K562 (cell line): ENCODE results near the gene TEX48. TPM values are rescaled to one million over a fixed set of nuclear protein-coding genes. Genes with fewer than 3 reads are reported as not detected.

Source experiments
- ATAC-seq: fragments of 200-7000 bp; cut with Tn5 transposase; 3 replicates; pipeline ENCODE4 v1.9.1; 2020; ENCODE audit warnings: moderate library complexity
- BruUV-seq: library from RNA; stranded (reverse); fragments of 400-500 nt; replicated peaks from 2 replicates; lab custom pipeline; 2021; lab: Mats Ljungman, UMichigan
- CTCF ChIA-PET: fragments of 300-600 bp; formaldehyde crosslinking; extraction: SDS; loops from one replicate; lab custom pipeline; 2021; ENCODE audit warnings: low intra/inter-chr PET ratio; lab: Yijun Ruan, JAX
- POLR2A ChIA-PET: fragments of 300-600, 350-650 bp; sonication (Branson Sonifier 250); formaldehyde crosslinking; extraction: SDS; loops from one replicate; lab custom pipeline; 2021; ENCODE audit warnings: antibody characterized with exemption, inconsistent platforms; lab: Yijun Ruan, JAX
- DNase-seq, 4 experiments: peaks; one replicate each; pipeline versions ENCODE4 v3.0.0 to v3.0.0-alpha.2; 2011 to 2018; ENCODE audit warnings: low spot score in 3 of 4, mixed read lengths in 3 of 4; ENCODE audit errors: extremely low read depth in 1 of 4
- FAIRE-seq: peaks from 2 replicates; lab custom pipeline; 2011; peaks lifted over from hg19 to GRCh38; lab: Jason Lieb, UNC
- H2AFZ ChIP-seq: 2 replicates; pipeline ENCODE4 v1.6.0; 2011; ENCODE audit warnings: low read depth, low read length, control low read depth, inconsistent platforms
- H3K27ac ChIP-seq: fragments of 200-600 bp; 3 replicates; pipeline ENCODE4 v1.8.0; 2011; ENCODE audit warnings: low read depth, mild to moderate bottlenecking, control low read depth, inconsistent platforms, low read length, moderate library complexity, mixed read lengths; ENCODE audit errors: extremely low read depth
- H3K27me3 ChIP-seq, 2 experiments: fragments of 300-600 bp in 1 of 2; 2 replicates in 1 of 2; 3 replicates in 1 of 2; pipeline versions ENCODE4 v1.6.0 to v1.8.0; 2011; ENCODE audit warnings: inconsistent platforms in 2 of 2, low read length in 2 of 2, mild to moderate bottlenecking in 1 of 2, mixed read lengths in 1 of 2, moderate library complexity in 1 of 2; ENCODE audit not compliant: control insufficient read depth in 2 of 2, insufficient read depth in 2 of 2
- H3K36me3 ChIP-seq: fragments of 300-600 bp; 3 replicates; pipeline ENCODE4 v1.8.0; 2011; ENCODE audit warnings: mild to moderate bottlenecking, low read length, inconsistent platforms; ENCODE audit not compliant: control insufficient read depth, insufficient read depth
- H3K4me1 ChIP-seq, 2 experiments: fragments of 200-600 bp in 1 of 2; replicated peaks in 1 of 2; 2 replicates in 1 of 2; 3 replicates in 1 of 2; pipeline versions ENCODE4 v1.5.1 to v1.8.0; 2011; ENCODE audit warnings: inconsistent platforms in 2 of 2, low read length in 2 of 2, mild to moderate bottlenecking in 1 of 2, mixed read lengths in 1 of 2, moderate library complexity in 1 of 2; ENCODE audit not compliant: control insufficient read depth in 2 of 2, insufficient read depth in 2 of 2
- H3K4me2 ChIP-seq: 2 replicates; pipeline ENCODE4 v1.6.1; 2011; ENCODE audit warnings: low read length, control low read depth, inconsistent platforms, mixed read lengths; ENCODE audit not compliant: insufficient read depth
- H3K4me3 ChIP-seq: fragments of 200-600 bp; sonication (generic), shearing (Covaris generic); 2 replicates; pipeline ENCODE4 v1.5.1; 2016; ENCODE audit warnings: control low read depth, inconsistent platforms
- H3K79me2 ChIP-seq: fragments of 200-600 bp; 3 replicates; pipeline ENCODE4 v1.8.0; 2011; ENCODE audit warnings: low read length, inconsistent platforms; ENCODE audit not compliant: control insufficient read depth, insufficient read depth
- H3K9ac ChIP-seq, 2 experiments: 2 replicates each; pipeline versions ENCODE4 v1.6.0 to v1.6.1; 2011; ENCODE audit warnings: low read depth in 2 of 2, low read length in 2 of 2, control low read depth in 1 of 2, inconsistent platforms in 1 of 2, mild to moderate bottlenecking in 1 of 2, mixed read lengths in 1 of 2; ENCODE audit not compliant: insufficient read depth in 1 of 2
- H3K9me1 ChIP-seq: one replicate; pipeline ENCODE4 v1.6.0; 2011; ENCODE audit warnings: inconsistent platforms, mild to moderate bottlenecking, low read length, moderate library complexity; ENCODE audit not compliant: control insufficient read depth, insufficient read depth
- H3K9me3 ChIP-seq: replicated peaks from 2 replicates; pipeline ENCODE4 v1.5.1; 2011; ENCODE audit warnings: low read depth, low read length, inconsistent platforms; ENCODE audit not compliant: control insufficient read depth, insufficient read depth
- H4K20me1 ChIP-seq: replicated peaks from 2 replicates; pipeline ENCODE4 v1.6.1; 2011; ENCODE audit warnings: low read length, inconsistent platforms, mixed read lengths; ENCODE audit not compliant: control insufficient read depth, insufficient read depth
- FOXJ3 ChIP-seq: sonication (generic); formaldehyde crosslinking; IDR thresholded peaks from 2 replicates; pipeline ENCODE4 v1.4.0; 2020; ENCODE audit warnings: mild to moderate bottlenecking, missing genetic modification reagents
- NR1H2 ChIP-seq: sonication (generic); formaldehyde crosslinking; IDR thresholded peaks from 2 replicates; pipeline ENCODE4 v1.4.0; 2020; ENCODE audit warnings: mild to moderate bottlenecking, missing genetic modification reagents
- POLR3A ChIP-seq: IDR thresholded peaks from 2 replicates; pipeline ENCODE4 v1.6.1; 2011; ENCODE audit warnings: borderline replicate concordance, mild to moderate bottlenecking, moderate library complexity; ENCODE audit not compliant: insufficient read length, insufficient read depth; ENCODE audit errors: extremely low read depth
- RFX5 ChIP-seq: IDR thresholded peaks from 2 replicates; pipeline ENCODE4 v1.6.1; 2011; ENCODE audit warnings: low read depth, mild to moderate bottlenecking, improper control_type of control experiment, low read length
- SIN3A ChIP-seq, 2 experiments: fragments of 150-350 bp in 1 of 2; IDR thresholded peaks; 2 replicates each; pipeline ENCODE4 v1.6.1; 2011 to 2016; ENCODE audit warnings: borderline replicate concordance in 2 of 2, low read depth in 2 of 2, low read length in 2 of 2, mild to moderate bottlenecking in 2 of 2, moderate library complexity in 2 of 2; ENCODE audit not compliant: control insufficient read depth in 1 of 2
- XRCC5 ChIP-seq: fragments of 200-400 bp; formaldehyde crosslinking; IDR thresholded peaks from 2 replicates; pipeline ENCODE4 v1.6.1; 2017; ENCODE audit warnings: low read depth, mild to moderate bottlenecking, low read length
- ZNF175 ChIP-seq: fragments of 200-800 bp; sonication (Bioruptor generic); IDR thresholded peaks from 2 replicates; pipeline ENCODE4 v1.6.1; 2016; ENCODE audit warnings: low read depth, mild to moderate bottlenecking, missing genetic modification characterization, missing compliant biosample characterization
- ZNF224 ChIP-seq: sonication (generic); formaldehyde crosslinking; IDR thresholded peaks from 2 replicates; pipeline ENCODE4 v1.8.0; 2022; ENCODE audit warnings: mild to moderate bottlenecking, missing genetic modification reagents
- ZNF431 ChIP-seq: sonication (generic); formaldehyde crosslinking; IDR thresholded peaks from 2 replicates; pipeline ENCODE4 v1.8.0; 2022; ENCODE audit warnings: mild to moderate bottlenecking, missing genetic modification reagents
- ZNF444 ChIP-seq: fragments of 250-450 bp; sonication (Bioruptor Pico); IDR thresholded peaks from 2 replicates; pipeline ENCODE4 v1.4.0; 2020; ENCODE audit warnings: mild to moderate bottlenecking, moderate library complexity
- WGBS: fragments of 100-300 bp; shearing (Covaris generic); methylation state at CpG from one replicate; pipeline ENCODE4 v1.1.6; 2016; ENCODE audit warnings: low coverage, mixed read lengths; ENCODE audit not compliant: insufficient coverage; ENCODE audit errors: missing lambda C conversion rate; 5-methylcytosine and 5-hydroxymethylcytosine counted together
- in situ Hi-C: fragments of 300-500 bp; cut with MboI; formaldehyde crosslinking; loops from 4 replicates; pipeline ENCODE4 v1.15.0; 2018; ENCODE audit warnings: inconsistent platforms, mixed read lengths
- intact Hi-C: fragments of 100-400 bp; cut with micrococcal nuclease; formaldehyde crosslinking; loops from 2 replicates; pipeline ENCODE4 v1.14.2; 2022
- polyA plus RNA-seq, 8 experiments: library from polyadenylated mRNA; depleted of rRNA in 4 of 8; stranded (reverse) in 5 of 8; unstranded in 3 of 8; fragments of >200 nt; fragmentation: Nextera tagmentation in 2 of 8; fragmentation: Illumina TruSeq in 1 of 8; extraction: Ambion mirVana in 2 of 8; extraction: Trizol in 1 of 8; gene quantifications; 2 replicates each; pipeline versions ENCODE4 v1.2.1 to v1.2.3, GENCODE V29; 2011 to 2014; ENCODE audit warnings: inconsistent platforms in 1 of 8, missing spikeins in 1 of 8
- total RNA-seq, 7 experiments: library from RNA; depleted of rRNA in 6 of 7; stranded (reverse); fragments of >200 nt in 6 of 7; fragmentation: Illumina TruSeq in 2 of 7; extraction: Trizol in 2 of 7; gene quantifications; 2 replicates each; pipeline versions ENCODE4 v1.2.1 to v1.2.3, GENCODE V29; 2011 to 2021; ENCODE audit warnings: low replicate concordance in 1 of 7
- TF ChIP-seq, protein P1 (sequence below): fragments of 450-650 bp; IDR thresholded peaks from 2 replicates; pipeline ENCODE4 v1.6.1; 2016; ENCODE audit warnings: antibody characterized with exemption
- TF ChIP-seq, protein P2 (sequence below): IDR thresholded peaks from 2 replicates; pipeline ENCODE4 v1.6.1; 2011; ENCODE audit warnings: borderline replicate concordance, low read depth, mild to moderate bottlenecking, moderate library complexity, low read length; ENCODE audit not compliant: insufficient read depth, poor library complexity, severe bottlenecking

Gene TEX48
- total and polyA plus RNA-seq, 9 of the 15 experiments (the other 6 are each of a cell fraction or from before 2014, with no cell fraction given): not detected

DNA sequence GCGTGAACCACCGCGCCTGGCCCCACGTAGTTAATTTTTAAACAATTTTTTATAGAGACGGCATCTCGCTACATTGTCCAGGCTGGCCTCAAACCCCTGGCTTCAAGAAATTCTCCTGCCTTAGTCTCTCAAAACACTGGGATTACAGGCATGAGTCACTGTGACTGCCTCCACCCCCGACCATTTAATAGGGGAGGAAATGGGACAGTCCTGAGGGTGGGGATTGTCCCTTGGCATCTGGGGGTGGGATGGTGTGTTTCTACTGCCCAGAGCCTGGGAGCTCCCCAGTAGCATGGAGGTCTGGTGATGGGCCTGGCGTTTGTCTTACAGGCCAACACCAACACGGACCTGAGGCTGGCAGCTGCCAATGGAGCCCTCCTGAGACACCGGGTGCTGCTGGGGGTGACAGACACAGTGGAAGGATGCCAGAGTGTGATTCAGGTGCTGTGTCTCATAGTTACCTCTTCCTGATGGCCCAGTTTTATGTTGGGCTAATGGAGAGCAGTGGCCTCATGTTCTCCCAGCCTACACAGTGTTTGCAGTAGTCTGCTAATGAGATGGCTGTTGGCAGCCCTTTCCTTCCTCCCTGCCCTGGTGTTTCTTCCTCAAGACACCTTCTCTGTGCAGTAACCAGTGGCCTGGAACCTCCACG, 48.4 kb downstream of the TEX48 start:
- CTCF ChIA-PET: no interaction called here
- H2AFZ ChIP-seq: no peak overlapping the region
- ATAC-seq (no peak), FAIRE-seq (no peak), DNase-seq (no peak)
- H3K27me3 ChIP-seq: no peaks in the 10 kb centered on the region
- H3K79me2 ChIP-seq: no peaks in the 10 kb centered on the region
- no peaks in the 10 kb centered on the region; a peak in 1 of 5 replicates for H3K4me1 ChIP-seq
- no peaks in the 10 kb centered on the region for H3K9me1 ChIP-seq
- no peak overlapping the region for H3K4me3 ChIP-seq
- no peak overlapping the region for H3K27ac ChIP-seq
- TF ChIP-seq NR1H2 (CRISPR knock-in tag) (no peak), POLR3A (no peak), ZNF224 (CRISPR knock-in tag) (no peak), FOXJ3 (CRISPR knock-in tag) (no peak), ZNF431 (no peak), XRCC5 (no peak), ZNF175 (CRISPR knock-in tag) (no peak), RFX5 (no peak), SIN3A (IDR thresholded peaks at IDR 0.05; ENCODE audit: borderline replicate concordance in 2 of 2, control insufficient read depth in 1 of 2, low read depth in 2 of 2, low read length in 2 of 2) (no peak), ZNF444 (CRISPR knock-in tag) (no peak)
- TF ChIP-seq, protein P1, sequence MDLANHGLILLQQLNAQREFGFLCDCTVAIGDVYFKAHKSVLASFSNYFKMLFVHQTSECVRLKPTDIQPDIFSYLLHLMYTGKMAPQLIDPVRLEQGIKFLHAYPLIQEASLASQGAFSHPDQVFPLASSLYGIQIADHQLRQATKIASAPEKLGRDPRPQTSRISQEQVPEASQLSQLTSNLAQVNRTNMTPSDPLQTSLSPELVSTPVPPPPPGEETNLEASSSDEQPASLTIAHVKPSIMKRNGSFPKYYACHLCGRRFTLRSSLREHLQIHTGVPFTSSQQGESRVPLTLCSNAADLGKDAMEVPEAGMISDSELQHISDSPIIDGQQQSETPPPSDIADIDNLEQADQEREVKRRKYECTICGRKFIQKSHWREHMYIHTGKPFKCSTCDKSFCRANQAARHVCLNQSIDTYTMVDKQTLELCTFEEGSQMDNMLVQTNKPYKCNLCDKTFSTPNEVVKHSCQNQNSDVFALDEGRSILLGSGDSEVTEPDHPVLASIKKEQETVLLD: no peak
- TF ChIP-seq, protein P2, sequence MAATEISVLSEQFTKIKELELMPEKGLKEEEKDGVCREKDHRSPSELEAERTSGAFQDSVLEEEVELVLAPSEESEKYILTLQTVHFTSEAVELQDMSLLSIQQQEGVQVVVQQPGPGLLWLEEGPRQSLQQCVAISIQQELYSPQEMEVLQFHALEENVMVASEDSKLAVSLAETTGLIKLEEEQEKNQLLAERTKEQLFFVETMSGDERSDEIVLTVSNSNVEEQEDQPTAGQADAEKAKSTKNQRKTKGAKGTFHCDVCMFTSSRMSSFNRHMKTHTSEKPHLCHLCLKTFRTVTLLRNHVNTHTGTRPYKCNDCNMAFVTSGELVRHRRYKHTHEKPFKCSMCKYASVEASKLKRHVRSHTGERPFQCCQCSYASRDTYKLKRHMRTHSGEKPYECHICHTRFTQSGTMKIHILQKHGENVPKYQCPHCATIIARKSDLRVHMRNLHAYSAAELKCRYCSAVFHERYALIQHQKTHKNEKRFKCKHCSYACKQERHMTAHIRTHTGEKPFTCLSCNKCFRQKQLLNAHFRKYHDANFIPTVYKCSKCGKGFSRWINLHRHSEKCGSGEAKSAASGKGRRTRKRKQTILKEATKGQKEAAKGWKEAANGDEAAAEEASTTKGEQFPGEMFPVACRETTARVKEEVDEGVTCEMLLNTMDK: no peak
- TF ChIP-seq, all 486 proteins: peak for 0
- Histone ChIP-seq H4K20me1 (no peaks in the 10 kb centered on the region), H3K9me3 (no peaks in the 10 kb centered on the region), H3K9ac (peak overlapping the region in 1 of 2 experiments; percentile 9; a peak in 1 of 4 replicates), H3K4me2 (no peak overlapping the region), H3K36me3 (peaks cover 53% of the 10 kb centered on the region; the same call in 2 of the 3 replicates)
- POLR2A ChIA-PET: interaction anchor here (0.5 to 0.7 kb wide), 2 partner anchors 21 to 153 kb away, joined by 3 read pairs; no protein-coding TSS in a partner anchor
- BruUV-seq: no TSS peak
- intact Hi-C loops: no loop called here
- in situ Hi-C loops: no loop called here
- WGBS: 83% methylated on average over 10 of the region's 11 CpGs
